Cardiac ventricle fibroblast (primary cell): Measurements from ENCODE around the gene GNAO1. TPM values are rescaled to one million over a fixed set of nuclear protein-coding genes. Genes with fewer than 3 reads are reported as not detected.

Experiments used
- total RNA-seq: library from RNA; depleted of rRNA; stranded (reverse); fragments of >200 nt; gene quantifications from 2 replicates; pipeline ENCODE4 v1.2.3, GENCODE V29; 2015

GNAO1 gene
- total RNA-seq, result not detected in 2 replicates

GRCh38 chr16:56191156-56191815 is at the start of gene GNAO1:
Gene GNAO1, plus strand, starts transcription at chr16:56191489. Its CDS starts 747 bp downstream, at chr16:56192236.

Other genes starting within 250 kb of the GNAO1 start
- gene AMFR, start 234.1 kb downstream of the GNAO1 start, total RNA-seq, result 144 and 199 TPM in 2 replicates